ENCODE results near the gene KCNH1. TPM values are rescaled to one million over a fixed set of nuclear protein-coding genes. Genes with fewer than 3 reads are reported as not detected.

Gene KCNH1
- total RNA-seq, 1 experiment from 2014 or later: not detected

- TF ChIP-seq RAD21 (IDR thresholded peaks at IDR 0.05; ENCODE audit: low read depth) (no peak), REST (IDR thresholded peaks at IDR 0.05; ENCODE audit: low read depth) (no peak), CEBPB (IDR thresholded peaks at IDR 0.05; ENCODE audit: low read depth) (no peak), TCF7L2 (IDR thresholded peaks at IDR 0.05; ENCODE audit: borderline replicate concordance, extremely low read depth, insufficient read depth, insufficient read length) (no peak), EGR1 (IDR thresholded peaks at IDR 0.05; ENCODE audit: low read depth) (no peak), POLR2A (IDR thresholded peaks at IDR 0.05; ENCODE audit: borderline replicate concordance, extremely low read depth, insufficient read depth, insufficient read length) (no peak), FOSL1 (IDR thresholded peaks at IDR 0.05; ENCODE audit: low read depth) (no peak), EZH2 (IDR thresholded peaks at IDR 0.05) (no peak), MAX (IDR thresholded peaks at IDR 0.05) (no peak), ZNF274 (IDR thresholded peaks at IDR 0.05; ENCODE audit: low read depth, low read length) (no peak), POLR2AphosphoS5 (IDR thresholded peaks at IDR 0.05; ENCODE audit: low read depth, low read length) (no peak), JUND (IDR thresholded peaks at IDR 0.05) (no peak), ZBTB33 (IDR thresholded peaks at IDR 0.05; ENCODE audit: extremely low read depth, insufficient replicate concordance, low read length) (no peak), EZH2phosphoT487 (IDR thresholded peaks at IDR 0.05; ENCODE audit: borderline replicate concordance) (no peak), YY1 (IDR thresholded peaks at IDR 0.05; ENCODE audit: extremely low read depth, insufficient replicate concordance, low read depth, low read length) (no peak), SP1 (IDR thresholded peaks at IDR 0.05; ENCODE audit: low read depth) (no peak), ELF1 (IDR thresholded peaks at IDR 0.05; ENCODE audit: borderline replicate concordance, low read depth) (no peak), SRF (IDR thresholded peaks at IDR 0.05; ENCODE audit: low read depth) (no peak)
- Histone ChIP-seq H3K79me2 (ENCODE audit: insufficient read depth, low read length) (no peaks in the 10 kb centered on the region), H4K20me1 (ENCODE audit: insufficient read depth) (no peaks in the 10 kb centered on the region), H3K4me1 (ENCODE audit: control insufficient read depth in 1 of 2, insufficient read depth in 2 of 2, low read length in 2 of 2) (no peaks in the 10 kb centered on the region), H3K9me3 (ENCODE audit: control insufficient read depth in 1 of 2, insufficient read depth in 1 of 2, low read depth in 1 of 2, low read length in 2 of 2) (no peaks in the 10 kb centered on the region), H2AFZ (ENCODE audit: low read depth, low read length, poor library complexity, severe bottlenecking) (no peak overlapping the region), H3K27ac (ENCODE audit: low read depth, low read length) (no peak overlapping the region), H3K9me2 (ENCODE audit: insufficient read depth) (no peaks in the 10 kb centered on the region), H3K4me3 (replicated peaks in 1 of 2; ENCODE audit: low read depth in 1 of 2, low read length in 2 of 2) (no peak overlapping the region), H3K9ac (ENCODE audit: low read length) (no peak overlapping the region), H3K36me3 (ENCODE audit: control insufficient read depth in 1 of 2, insufficient read depth in 2 of 2, low read length in 2 of 2) (no peaks in the 10 kb centered on the region), H3K27me3 (ENCODE audit: insufficient read depth, low read length) (peaks cover 36% of the 10 kb centered on the region), H3K4me2 (ENCODE audit: low read length) (no peak overlapping the region)
- ChIA-PET CTCF (no interaction called here), POLR2A (no interaction called here), RAD21 (ENCODE audit: low non-redundant PET in 1 of 2, low total read pairs in 2 of 2, uncharacterized antibody in 2 of 2, unreplicated experiment in 2 of 2) (no interaction called here)
- no TSS peak for BruUV-seq (replicated peaks)
- intact Hi-C loops (cut with micrococcal nuclease): no loop called here
- no peak for ATAC-seq
- DNase-seq (ENCODE audit: low read depth, low spot score): no peak
These were observed 225.2 kb downstream of the KCNH1 start for GRCh38 chr1:210908791-210909190.

Data from HCT116 (cell line).